Choroid plexus epithelial cell (primary cell): ENCODE data around the gene HEATR5A.

Experiments used
- DNase-seq: peaks from one replicate; pipeline ENCODE4 v3.0.0-alpha.2; 2010; ENCODE audit warnings: low read depth
- H3K4me3 ChIP-seq: 2 replicates; pipeline ENCODE4 v1.5.1; 2011; ENCODE audit warnings: low read depth, mild to moderate bottlenecking, control low read depth, low read length, moderate library complexity
- CTCF ChIP-seq: conservative IDR thresholded peaks from 2 replicates; pipeline ENCODE4 v1.5.1; 2011; ENCODE audit warnings: low read depth, mild to moderate bottlenecking, control low read depth, inconsistent platforms, low read length, moderate library complexity

The HEATR5A gene

GRCh38 chr14:31307618-31308017, 112.7 kb downstream of the HEATR5A start:
- no peak for TF ChIP-seq CTCF
- no peak overlapping the region for H3K4me3 ChIP-seq
- no peak for DNase-seq

- DNase-seq: no peak
- no peak overlapping the region for H3K4me3 ChIP-seq
- no peak for TF ChIP-seq CTCF
These were observed 113.2 kb downstream of the HEATR5A start for GRCh38 chr14:31307198-31307597.

- DNase-seq: no peak
- H3K4me3 ChIP-seq: no peak overlapping the region
- TF ChIP-seq CTCF: no peak
These were observed 116.7 kb downstream of the HEATR5A start for GRCh38 chr14:31303654-31304053.

GRCh38 chr14:31300883-31301282, 119.5 kb downstream of the HEATR5A start:
- no peak for DNase-seq
- no peak for TF ChIP-seq CTCF
- no peak overlapping the region for H3K4me3 ChIP-seq

GRCh38 chr14:31300296-31300695, 120.1 kb downstream of the HEATR5A start:
- H3K4me3 ChIP-seq: no peak overlapping the region
- DNase-seq: peak; percentile 32
- peak; percentile 50 for TF ChIP-seq CTCF

GRCh38 chr14:31297701-31298344, 122.5 kb downstream of the HEATR5A start:
- TF ChIP-seq CTCF: no peak
- DNase-seq: peak; percentile 46
- no peak overlapping the region for H3K4me3 ChIP-seq

- no peak for DNase-seq
- H3K4me3 ChIP-seq: no peak overlapping the region
- TF ChIP-seq CTCF: no peak
These were observed 123.2 kb downstream of the HEATR5A start for GRCh38 chr14:31297112-31297511.
